HG03095 (cell line): ENCODE results near the gene IQCB1.
"Not testable (repeated sequence)": the region's sequence is repeated elsewhere in the genome, so short reads cannot be mapped to it uniquely, and the experiment has no call there.

Experiments
- ATAC-seq: cut with Tn5 transposase; IDR thresholded peaks from one replicate; pipeline ENCODE4 v1.9.1; 2021; ENCODE audit warnings: moderate library complexity; ENCODE audit not compliant: unreplicated experiment

Gene IQCB1

DNA sequence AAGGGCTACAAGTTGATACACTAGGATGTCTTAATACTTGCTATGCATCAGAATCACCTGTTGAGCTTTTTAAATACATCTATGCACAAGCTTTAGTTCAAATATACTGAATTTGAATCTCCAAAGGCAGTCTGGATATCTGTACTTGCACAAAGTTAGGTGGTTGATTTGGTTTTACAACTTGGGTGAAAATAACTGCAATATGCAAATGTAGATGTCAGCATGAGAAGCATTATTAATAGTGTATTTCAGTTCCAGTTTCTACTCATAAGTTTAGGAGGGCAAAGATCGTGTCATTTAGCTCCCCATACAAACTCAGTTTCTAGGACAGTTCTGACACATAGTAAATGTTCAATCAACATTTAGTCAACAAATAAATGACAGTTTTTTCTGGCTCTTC is 25.6 kb downstream of the IQCB1 start:
- peak; percentile 97 for ATAC-seq

DNA sequence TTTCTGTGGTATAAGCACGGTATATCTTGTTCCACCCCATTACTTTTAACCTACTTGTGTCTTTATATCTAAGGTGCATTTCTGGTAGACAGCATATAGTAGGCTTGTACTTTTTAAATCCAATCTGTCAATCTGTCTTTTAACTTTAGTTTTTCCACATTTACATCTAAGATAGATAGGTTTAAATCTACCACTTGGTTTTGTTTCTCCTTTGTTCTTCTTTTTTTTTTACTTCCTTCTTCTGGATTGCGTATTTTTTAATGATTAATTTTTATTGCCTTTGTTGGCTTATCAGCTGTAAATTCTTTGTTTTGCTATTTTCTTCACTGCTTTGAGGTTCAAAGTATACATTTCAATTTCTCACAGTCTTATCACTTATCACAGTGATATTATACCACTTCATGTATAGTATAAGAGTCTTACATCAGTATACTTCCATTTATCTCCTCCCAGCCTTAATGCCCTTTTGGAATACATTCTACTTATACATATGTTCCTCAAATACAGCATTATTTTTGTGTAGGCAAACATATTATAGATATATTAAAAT is 31.0 kb downstream of the IQCB1 start:
- no peak for ATAC-seq

DNA sequence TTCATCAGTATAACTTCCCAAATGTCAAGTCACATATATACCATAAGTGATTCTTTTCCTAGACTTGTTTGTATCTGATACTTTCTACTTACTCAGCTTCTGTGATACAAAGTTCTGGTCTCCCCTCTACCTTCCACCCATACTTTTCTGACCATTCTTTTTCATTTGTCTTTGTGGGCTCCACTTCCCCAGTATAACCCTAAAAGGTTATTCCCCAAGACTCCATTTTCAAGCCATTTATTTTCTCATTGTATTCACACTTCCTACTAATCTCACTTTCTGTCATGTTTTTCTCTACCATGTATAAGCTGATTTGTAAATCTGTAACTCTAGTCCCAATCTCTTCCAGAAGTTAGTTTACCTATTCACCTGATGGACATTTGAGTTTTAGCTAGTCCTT is 34.0 kb downstream of the IQCB1 start:
- ATAC-seq, result no peak

DNA sequence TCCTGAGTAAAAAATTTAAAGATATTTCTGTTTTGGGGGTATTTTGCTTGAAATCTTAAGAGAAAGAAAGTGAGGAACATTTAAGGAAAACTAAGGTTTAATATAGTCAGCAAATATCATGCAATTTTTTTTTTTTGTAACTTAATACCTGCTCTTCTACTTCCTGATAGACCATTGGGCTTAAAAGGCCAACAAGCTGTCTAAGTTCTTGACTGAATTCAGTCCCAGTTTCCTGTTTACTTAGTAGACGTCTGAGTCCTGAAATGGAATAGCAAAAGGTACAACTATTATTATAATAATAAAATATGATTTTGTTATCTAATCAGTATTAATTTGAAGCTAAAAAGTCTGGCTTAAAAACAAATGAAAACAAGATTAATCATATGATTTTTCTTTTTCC is 37.9 kb downstream of the IQCB1 start:
- no peak for ATAC-seq

DNA sequence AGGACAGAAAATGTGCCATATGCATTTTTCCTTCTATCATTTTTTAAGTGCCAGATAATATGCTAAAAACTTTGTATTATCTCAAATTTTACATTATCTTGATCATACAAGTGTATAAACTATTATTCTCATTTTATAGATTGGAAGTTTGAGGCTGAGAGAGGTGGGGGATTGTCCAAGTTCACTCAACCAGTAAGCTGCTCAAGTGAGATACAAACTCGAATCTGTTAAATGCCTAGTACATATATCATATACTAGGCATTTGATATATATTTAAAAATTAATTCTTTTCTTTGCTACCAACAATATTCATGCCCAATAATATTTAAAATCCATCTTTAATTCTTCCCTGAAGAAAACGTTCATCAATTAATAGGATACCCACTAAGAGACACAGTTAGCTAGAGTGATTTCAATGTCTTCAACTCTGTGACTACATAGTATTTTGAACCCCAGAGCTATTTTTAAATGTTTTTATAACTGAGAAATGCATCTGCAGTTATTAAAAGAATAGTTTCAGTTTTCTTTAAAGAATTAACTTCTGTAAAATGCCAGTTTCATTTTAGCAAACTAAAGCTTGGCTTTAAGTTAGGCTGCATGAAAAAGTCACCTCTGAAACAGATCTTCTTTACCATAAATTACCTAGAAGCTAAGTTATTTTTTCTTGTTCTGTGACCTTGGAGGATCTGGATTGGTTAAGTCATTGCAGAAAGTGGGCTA is 40.4 kb downstream of the IQCB1 start:
- ATAC-seq, result no peak

DNA sequence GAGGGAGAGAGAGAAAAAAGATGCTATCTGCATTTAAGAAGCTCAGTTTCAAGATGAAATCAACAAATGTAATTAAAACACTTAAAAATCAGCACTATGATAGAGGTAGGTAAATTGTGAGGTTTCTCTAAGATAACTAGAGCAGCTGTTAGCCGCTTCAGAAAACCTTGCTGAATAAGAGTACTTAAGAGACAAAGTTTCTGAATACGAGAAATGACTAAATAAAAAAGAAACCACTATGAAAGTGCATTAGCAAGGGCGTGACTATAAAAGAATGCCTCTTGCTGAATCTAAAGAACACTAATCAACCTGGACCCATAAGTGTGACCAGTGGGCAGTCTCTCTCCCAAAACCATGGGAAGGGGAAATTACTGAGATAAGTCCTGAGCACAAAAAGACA is 41.8 kb downstream of the IQCB1 start:
- no peak for ATAC-seq

DNA sequence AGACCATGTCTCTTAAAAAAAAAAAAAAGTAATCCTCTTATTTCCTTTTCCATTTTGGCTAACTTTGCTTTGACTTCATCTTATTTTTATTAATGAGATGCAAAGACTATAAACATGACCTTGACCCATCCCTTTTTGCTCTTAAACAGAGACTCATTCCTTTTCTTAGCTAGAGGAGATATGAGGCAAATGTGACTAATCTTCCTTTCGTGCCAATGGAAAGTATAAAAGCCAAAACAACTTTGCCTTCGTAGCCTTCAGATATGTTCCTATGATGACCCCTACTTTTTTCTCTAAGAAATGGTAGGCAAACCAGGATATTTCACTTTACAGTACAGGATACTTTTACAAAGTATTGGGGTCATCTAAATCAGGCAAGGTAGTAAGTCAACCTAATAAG is 48.4 kb downstream of the IQCB1 start:
- ATAC-seq, result no peak

DNA sequence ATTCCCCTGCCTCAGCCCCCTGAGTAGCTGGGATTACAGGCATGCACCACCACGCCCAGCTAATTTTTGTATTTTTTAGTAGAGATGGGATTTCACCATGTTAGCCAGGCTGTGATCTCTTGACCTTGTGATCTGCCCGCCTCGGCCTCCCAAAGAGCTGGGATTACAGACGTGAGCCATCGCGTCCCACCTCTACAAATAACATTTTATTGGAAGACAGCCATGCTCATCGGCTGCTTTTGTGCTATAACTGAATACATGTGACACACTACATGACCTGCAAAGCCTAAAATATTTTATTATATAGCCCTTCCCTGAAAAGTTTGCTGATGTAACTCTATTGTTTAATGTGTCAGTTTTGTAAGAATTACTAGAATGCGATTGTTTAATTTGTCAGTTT is 52.1 kb downstream of the IQCB1 start:
- not testable (repeated sequence) for ATAC-seq

DNA sequence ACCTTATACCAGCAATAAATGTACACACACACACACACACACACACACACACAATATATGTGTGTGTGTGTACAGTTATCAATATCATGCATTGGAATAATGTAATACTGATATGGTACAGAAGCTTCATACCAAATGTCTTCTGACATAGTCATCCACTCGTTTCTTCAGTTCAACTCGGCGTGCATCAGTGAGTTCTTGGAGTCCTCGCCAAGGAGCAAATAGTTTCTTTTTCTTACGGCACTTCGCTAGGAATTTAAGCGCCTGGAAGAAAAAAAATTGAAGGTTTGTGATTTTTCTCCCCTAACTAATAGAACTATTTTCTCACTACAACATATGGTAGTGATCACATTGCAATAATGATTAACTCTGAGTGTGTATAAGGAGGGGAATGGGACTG is 53.2 kb downstream of the IQCB1 start:
- no peak for ATAC-seq

DNA sequence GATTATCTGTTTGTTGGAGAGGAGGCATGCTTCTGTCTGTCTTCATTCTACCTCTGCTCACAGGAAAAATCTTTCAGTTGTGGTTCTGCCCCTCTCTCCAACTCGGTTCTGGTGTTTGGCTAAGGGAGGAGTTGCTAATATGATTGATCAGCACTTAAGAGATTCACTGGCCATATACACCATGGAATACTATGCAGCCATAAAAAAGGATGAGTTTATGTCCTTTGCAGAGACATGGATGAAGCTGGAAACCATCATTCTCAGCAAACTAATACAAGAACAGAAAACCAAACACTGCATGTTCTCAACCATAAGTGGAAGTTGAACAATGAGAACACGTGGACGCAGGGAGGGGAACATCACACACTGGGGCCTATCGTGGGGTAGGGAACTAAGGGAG is 59.8 kb downstream of the IQCB1 start:
- ATAC-seq, result not testable (repeated sequence)

DNA sequence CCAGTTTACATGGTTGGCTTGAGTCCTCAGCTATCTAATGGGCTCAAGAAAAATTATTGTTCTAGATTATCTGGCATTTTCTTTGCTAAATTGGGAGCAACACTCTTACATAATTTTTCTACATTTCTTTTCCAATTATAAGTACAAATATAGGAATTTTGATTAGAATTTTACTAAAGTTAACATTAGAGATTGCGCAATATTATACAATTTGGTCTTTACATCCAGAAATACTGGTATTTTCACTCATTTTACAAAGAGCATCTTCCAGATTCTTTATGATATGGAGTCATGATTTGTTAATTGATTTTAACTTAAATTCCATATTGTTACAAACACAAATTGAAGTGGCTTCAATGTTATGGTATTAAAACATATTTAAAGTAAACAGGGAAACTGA is 65.6 kb downstream of the IQCB1 start:
- ATAC-seq, result no peak

DNA sequence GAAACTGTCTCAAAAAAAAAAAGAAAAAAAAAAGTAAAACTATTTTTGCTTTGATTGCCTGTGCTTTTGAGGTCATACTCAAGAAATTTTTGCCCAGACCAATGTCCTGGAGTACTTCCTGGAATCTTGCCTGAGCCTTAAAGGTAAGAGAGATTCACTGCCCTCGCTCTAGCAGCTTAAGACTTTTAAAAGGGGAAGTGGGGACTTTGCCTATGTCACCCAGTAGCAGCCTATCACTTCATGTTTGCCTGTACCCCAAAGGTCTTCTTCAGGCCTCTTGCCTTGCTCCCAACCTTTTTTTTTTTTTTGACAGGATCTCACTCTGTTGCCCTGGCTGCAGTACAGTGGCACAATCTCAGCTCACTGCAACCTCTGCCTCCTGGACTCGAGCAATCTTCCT is 66.4 kb downstream of the IQCB1 start:
- no peak for ATAC-seq

DNA sequence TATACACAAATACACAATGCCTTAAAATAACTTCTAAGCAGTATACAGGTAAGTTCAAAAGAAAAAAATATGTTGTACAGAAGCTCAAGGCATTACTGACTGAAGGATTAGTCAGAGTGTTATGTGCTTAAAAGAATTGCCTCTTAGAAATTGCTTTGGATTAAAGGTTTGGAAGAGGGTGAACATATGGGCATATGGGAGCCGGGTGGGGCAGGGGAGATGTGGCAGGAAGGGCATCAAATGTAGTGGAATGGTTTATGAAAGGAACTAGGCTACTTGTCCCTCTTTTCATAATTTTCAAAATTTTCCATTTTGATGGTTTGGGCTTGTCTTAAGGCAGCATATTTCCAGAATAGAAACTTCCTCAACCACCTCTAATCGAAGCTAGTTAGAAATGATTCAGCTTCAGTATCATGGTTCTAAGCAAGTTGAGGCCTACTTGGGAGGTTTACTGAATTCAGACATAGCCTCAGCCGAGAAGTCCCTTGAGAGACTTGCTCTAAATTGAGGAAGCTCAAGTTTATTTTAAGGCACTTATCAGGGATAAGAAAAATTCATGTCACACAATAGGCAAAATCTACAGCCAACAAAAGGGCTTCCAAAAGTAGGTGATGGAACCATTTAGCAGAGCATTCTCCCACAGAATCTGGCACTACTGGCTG is 75.2 kb downstream of the IQCB1 start:
- no peak for ATAC-seq

DNA sequence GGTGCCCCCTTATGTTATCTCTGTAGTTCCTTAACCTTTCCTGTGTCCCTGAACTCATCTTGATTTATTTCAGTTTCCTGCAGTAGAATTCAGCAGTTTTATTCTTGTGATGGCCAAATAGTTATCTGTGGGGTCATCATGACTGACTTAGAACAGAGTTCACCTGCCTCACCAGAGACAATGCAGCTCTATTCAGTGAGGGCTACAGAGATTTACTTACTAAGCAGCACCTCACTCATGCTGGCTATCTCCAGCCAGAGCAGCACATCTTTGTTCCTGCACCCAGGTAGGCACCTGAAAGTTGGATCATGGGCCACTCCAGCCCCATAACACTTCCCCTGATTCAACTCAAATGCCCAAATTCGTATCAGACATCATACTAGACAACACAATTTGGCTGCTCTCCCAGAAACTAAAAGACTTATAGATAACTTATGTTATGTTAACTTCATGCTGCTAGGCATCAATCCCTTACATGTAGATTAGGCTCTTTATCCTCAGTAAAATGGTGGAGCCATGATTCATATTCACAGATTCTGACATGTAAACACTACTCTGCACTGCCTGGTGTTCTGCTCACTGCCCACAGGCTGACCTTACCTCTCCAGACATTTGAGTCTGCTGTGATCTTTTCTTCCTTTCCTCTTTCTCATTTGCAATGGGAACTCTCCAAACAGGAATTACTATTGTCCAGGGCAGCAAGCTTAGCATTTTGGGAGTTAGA is 76.0 kb downstream of the IQCB1 start:
- no peak for ATAC-seq

DNA sequence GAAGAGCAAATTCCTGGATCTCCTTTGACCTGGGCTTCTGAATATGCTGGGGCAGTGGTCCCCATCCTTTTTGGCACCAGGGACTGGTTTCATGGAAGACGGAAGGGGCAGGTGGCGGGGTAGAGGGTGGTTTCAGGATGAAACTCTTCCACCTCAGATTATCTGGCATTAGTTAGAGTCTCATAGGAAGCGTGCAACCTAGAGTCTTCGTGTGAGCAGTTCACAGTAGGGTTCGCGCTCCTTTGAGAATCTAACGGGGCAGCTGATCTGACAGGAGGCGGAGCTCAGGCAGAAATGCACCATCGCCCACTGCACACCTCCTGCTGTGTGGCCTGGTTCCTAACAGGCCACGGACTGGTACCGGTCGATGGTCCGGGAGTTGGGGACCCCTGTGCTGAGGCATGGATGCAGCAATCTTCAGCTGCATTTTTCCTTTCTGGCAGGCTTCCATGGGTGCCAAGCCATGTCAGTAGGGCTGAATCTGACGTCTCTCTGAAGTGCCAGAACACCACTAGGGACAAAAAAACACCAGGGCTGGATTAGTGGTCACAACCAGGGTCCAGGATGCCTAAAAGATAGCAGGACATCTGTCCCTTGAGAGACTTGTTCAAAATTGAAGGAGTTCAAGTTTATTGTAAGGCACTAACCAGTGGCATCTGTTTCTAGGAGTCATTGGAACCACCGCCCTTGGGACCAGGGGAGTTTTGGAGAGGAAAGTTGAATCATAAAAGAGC is 76.9 kb downstream of the IQCB1 start:
- ATAC-seq, result no peak

DNA sequence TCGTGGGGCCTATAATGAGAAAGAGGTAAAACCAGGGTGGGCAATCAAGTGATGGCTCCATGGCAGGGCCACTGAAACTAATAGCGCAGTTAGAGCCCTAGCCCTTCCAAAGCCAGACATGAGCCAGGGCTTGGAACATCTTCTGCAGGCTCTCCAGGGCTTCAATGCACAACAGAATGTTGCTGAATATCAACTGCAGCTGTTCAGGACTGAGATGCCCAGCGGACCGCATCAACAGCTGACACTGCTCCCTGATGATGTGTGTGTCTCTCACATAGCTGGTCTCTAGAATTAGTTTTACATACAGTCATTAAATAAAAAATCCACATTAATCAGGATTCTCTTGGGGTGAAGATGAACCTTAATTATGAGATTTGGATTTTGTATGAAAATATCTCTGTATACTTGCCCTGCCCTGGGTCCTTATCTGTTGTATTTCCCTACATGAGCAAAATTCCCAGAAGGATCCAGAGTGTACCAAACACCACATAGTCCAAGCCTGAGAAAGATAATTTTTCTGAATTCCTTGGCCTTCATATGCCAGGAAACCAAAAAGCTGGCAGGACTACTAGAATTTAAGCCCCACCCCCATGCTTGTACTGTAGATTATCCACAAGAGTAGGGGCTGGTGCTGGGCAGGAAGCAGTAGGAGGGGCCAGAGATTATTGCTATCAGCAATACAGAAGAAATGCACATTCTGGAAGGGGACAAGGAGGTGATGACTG is 77.6 kb downstream of the IQCB1 start:
- no peak for ATAC-seq

DNA sequence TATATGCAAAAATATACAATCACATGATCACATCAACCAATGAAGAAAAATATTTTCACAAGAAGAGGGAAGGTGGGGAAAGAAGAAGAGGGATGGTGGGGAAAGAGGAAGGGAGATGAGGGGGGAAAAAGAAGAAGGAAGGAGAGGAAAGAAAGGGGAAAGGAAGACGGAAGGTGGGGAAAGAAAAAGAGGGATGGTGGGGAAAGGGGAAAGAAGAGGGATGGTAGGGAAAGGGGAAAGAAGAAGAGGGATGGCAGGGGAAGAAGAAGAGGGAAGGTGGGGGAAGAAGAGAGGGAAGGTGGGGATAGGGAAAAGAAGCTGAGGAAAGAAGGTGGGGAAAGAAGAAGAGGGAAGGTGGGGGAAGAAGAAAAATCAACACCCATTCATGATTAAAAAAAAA is 82.1 kb downstream of the IQCB1 start:
- ATAC-seq, result no peak

DNA sequence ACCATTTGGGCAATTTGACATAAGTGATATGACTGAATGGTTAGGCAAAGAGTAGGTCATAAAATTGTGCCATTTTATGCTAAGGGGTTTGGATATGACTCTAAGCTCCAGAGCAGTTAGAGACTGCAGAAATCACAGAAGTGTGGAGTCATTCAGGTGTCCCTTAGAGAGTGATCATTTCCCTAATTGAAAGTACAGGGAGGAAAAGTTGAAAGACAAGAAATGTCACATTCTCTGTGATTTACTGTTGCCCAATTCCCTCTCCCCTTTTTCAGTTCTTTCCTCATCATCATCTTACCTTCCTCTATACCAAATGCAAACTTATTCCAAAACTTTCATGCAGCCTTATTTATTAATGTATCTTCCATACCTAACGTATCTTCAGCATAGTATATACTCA is 82.6 kb downstream of the IQCB1 start:
- no peak for ATAC-seq

DNA sequence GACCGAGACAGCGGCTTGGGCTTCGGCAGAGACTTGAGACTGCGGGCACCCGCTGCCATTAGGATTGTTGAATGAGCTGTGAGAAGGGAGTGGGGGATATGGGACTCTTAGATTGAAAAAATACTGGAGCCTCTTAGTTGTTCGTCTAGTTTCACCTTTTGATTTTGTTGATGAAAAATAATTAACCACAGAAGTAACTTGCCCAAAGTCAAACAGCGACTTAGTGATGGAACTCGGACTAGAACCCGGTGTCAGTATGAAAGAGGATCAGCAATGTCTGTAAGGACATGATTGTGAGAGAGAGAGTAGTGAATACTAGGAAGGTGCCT is 84.8 kb downstream of the IQCB1 start:
- no peak for ATAC-seq

DNA sequence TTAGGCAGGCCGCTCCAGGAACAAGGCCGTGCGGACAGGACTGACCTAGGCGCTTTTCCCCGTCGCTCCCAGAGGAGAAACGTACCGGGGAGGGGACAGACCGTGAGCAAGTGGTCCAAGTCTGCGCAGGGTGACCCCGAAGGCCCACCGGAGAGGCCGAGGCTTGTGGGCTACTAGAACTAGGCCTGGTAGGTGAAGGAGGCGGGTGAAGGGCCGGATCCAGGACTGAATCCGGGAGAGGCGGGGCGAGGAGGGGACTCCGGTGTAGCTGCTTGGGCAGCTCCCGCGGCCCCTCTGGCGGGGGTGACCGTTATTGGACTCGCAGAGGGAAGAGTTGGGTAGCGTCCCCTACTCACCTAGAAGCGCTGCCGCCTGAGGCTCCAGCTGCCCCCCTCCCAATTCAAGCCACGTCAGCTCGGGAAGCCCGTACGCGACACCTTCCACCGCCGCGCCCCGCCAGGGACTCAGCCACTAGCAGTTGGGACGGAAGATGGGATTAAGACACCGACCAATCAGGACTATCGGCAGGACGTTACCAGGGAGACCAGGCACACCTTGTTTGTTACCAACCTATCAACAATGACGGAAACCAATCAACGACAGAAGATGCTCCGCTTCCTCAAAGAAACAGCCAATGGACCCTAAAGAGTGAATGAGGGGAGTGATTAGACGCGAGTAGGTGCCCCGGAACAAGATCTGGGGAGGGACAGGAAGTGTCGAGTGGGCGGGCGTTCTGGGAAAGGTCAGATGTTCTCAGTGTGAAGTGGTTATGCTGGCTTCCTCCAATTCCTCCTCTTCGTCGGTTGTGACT is 85.4 kb downstream of the IQCB1 start, which contains the start of gene GOLGB1:
TSS of gene GOLGB1 (minus strand) at position 466 of the 811 bp plus-strand sequence. CDS start 18,770 bp downstream, outside the sequence.
- peak; percentile 95 for ATAC-seq
